Neural cell (in vitro differentiated cells): Measurements from ENCODE around the gene IL12B. TPM values are rescaled to one million over a fixed set of nuclear protein-coding genes. Genes with fewer than 3 reads are reported as not detected.

ENCODE experiments used
- H2AFZ ChIP-seq: fragments of 200-600, 300-800 bp; sonication (generic), shearing (Covaris generic); 2 replicates; pipeline ENCODE4 v1.6.0; 2014; ENCODE audit warnings: low read depth, mild to moderate bottlenecking, antibody characterized with exemption, low read length, moderate library complexity
- H3F3A ChIP-seq: fragments of 200-600 bp; shearing (Covaris generic); 2 replicates; pipeline ENCODE4 v1.6.1; 2016; ENCODE audit warnings: mild to moderate bottlenecking, moderate library complexity, mixed read lengths, antibody characterized with exemption, low read length; ENCODE audit not compliant: insufficient read depth, poor library complexity, severe bottlenecking
- H3K27ac ChIP-seq: fragments of 200-600, 300-800 bp; sonication (generic), shearing (Covaris generic); 2 replicates; pipeline ENCODE4 v1.5.1; 2014; ENCODE audit warnings: mild to moderate bottlenecking, low read length, moderate library complexity
- H3K27me3 ChIP-seq: fragments of 300-800, 200-600 bp; sonication (generic), shearing (Covaris generic); 2 replicates; pipeline ENCODE4 v1.6.0; 2014; ENCODE audit warnings: mild to moderate bottlenecking, low read depth, low read length, moderate library complexity; ENCODE audit not compliant: insufficient read depth
- H3K36me3 ChIP-seq: fragments of 300-800, 200-600 bp; sonication (generic), shearing (Covaris generic); 2 replicates; pipeline ENCODE4 v1.5.1; 2014; ENCODE audit warnings: mild to moderate bottlenecking, antibody characterized with exemption, low read length, moderate library complexity; ENCODE audit not compliant: insufficient read depth
- H3K4me2 ChIP-seq: fragments of 300-800, 200-600 bp; sonication (generic), shearing (Covaris generic); 2 replicates; pipeline ENCODE4 v1.6.0; 2014; ENCODE audit warnings: mild to moderate bottlenecking, low read length
- H3K4me3 ChIP-seq: fragments of 300-800, 200-600 bp; sonication (generic), shearing (Covaris generic); 2 replicates; pipeline ENCODE4 v1.5.1; 2014; ENCODE audit warnings: mild to moderate bottlenecking, low read length, moderate library complexity
- H3K79me2 ChIP-seq: fragments of 200-600 bp; shearing (Covaris generic); replicated peaks from 2 replicates; pipeline ENCODE4 v1.6.0; 2014; ENCODE audit warnings: mild to moderate bottlenecking, low read length, moderate library complexity; ENCODE audit not compliant: insufficient read depth
- H3K9ac ChIP-seq: fragments of 300-800, 200-600 bp; sonication (generic), shearing (Covaris generic); 2 replicates; pipeline ENCODE4 v1.6.1; 2016; ENCODE audit warnings: mild to moderate bottlenecking, low read length, mixed read lengths
- H3K9me2 ChIP-seq: fragments of 200-600 bp; shearing (Covaris generic); 2 replicates; pipeline ENCODE4 v1.6.1; 2016; ENCODE audit warnings: mild to moderate bottlenecking, low read length, mixed read lengths; ENCODE audit not compliant: insufficient read depth
- H3K9me3 ChIP-seq: fragments of 200-600, 300-800 bp; sonication (generic), shearing (Covaris generic); 2 replicates; pipeline ENCODE4 v1.6.1; 2016; ENCODE audit warnings: mild to moderate bottlenecking, mixed run types, low read length, moderate library complexity, mixed read lengths
- H4K20me1 ChIP-seq: fragments of 200-600 bp; shearing (Covaris generic); 2 replicates; pipeline ENCODE4 v1.6.1; 2016; ENCODE audit warnings: mild to moderate bottlenecking, mixed run types; ENCODE audit not compliant: insufficient read depth
- CTCF ChIP-seq: fragments of 450-650 bp; IDR thresholded peaks from 2 replicates; pipeline ENCODE4 v1.5.1; 2014; ENCODE audit warnings: antibody characterized with exemption, mild to moderate bottlenecking, moderate library complexity; ENCODE audit not compliant: poor library complexity, severe bottlenecking
- EP300 ChIP-seq: fragments of 450-650 bp; conservative IDR thresholded peaks from 2 replicates; pipeline ENCODE4 v1.6.1; 2014; ENCODE audit warnings: antibody characterized with exemption, mild to moderate bottlenecking, moderate library complexity; ENCODE audit not compliant: poor library complexity, severe bottlenecking
- EZH2 ChIP-seq: fragments of 200-600, 300-800 bp; shearing (Covaris generic), sonication (generic); IDR thresholded peaks from 2 replicates; pipeline ENCODE4 v1.6.1; 2014; ENCODE audit warnings: antibody characterized with exemption, low read length, borderline replicate concordance, mild to moderate bottlenecking; ENCODE audit not compliant: insufficient read depth, poor library complexity, severe bottlenecking
- MXI1 ChIP-seq: fragments of 450-650 bp; conservative IDR thresholded peaks from 2 replicates; pipeline ENCODE4 v1.6.1; 2014; ENCODE audit warnings: antibody characterized with exemption, mild to moderate bottlenecking; ENCODE audit not compliant: poor library complexity, severe bottlenecking
- POLR2AphosphoS5 ChIP-seq: IDR thresholded peaks from 2 replicates; pipeline ENCODE4 v1.6.1; 2012
- RAD21 ChIP-seq: fragments of 450-650 bp; conservative IDR thresholded peaks from 2 replicates; pipeline ENCODE4 v1.6.1; 2014; ENCODE audit warnings: antibody characterized with exemption, mild to moderate bottlenecking, moderate library complexity
- REST ChIP-seq: IDR thresholded peaks from 2 replicates; pipeline ENCODE4 v1.6.1; 2012; ENCODE audit warnings: borderline replicate concordance
- SMC3 ChIP-seq: fragments of 450-650 bp; conservative IDR thresholded peaks from 2 replicates; pipeline ENCODE4 v1.6.1; 2014; ENCODE audit warnings: antibody characterized with exemption, mild to moderate bottlenecking, moderate library complexity; ENCODE audit not compliant: poor library complexity
- TAF1 ChIP-seq: IDR thresholded peaks from 2 replicates; pipeline ENCODE4 v1.6.1; 2012; ENCODE audit warnings: low read depth
- polyA plus RNA-seq: library from polyadenylated mRNA; depleted of rRNA; stranded (reverse); fragments of >200 nt; gene quantifications from 2 replicates; pipeline ENCODE4 v1.2.3, GENCODE V29; 2014

IL12B gene
- polyA plus RNA-seq, 1 donor from 2014 or later: not detected

- Histone ChIP-seq H3K4me3 (no peak overlapping the region), H3K36me3 (no peaks in the 10 kb centered on the region), H3K27ac (no peak overlapping the region), H3K9ac (no peak overlapping the region), H2AFZ (no peak overlapping the region), H3K9me2 (no peaks in the 10 kb centered on the region), H3K9me3 (no peaks in the 10 kb centered on the region), H3K27me3 (no peaks in the 10 kb centered on the region), H3K79me2 (no peaks in the 10 kb centered on the region), H3K4me2 (no peak overlapping the region), H3F3A (no peaks in the 10 kb centered on the region), H4K20me1 (no peaks in the 10 kb centered on the region)
- TF ChIP-seq TAF1: no peak
- TF ChIP-seq MXI1: no peak
- TF ChIP-seq CTCF: no peak
- TF ChIP-seq EZH2: no peak
- TF ChIP-seq REST: no peak
- TF ChIP-seq EP300: no peak
- TF ChIP-seq SMC3: no peak
- TF ChIP-seq RAD21: no peak
- TF ChIP-seq POLR2AphosphoS5: no peak
Observed at GRCh38 chr5:159317849-159318248, 12.4 kb downstream of the IL12B start.

GRCh38 chr5:159316519-159317383 lies 13.5 kb downstream of the IL12B start:
- Histone ChIP-seq H3K27me3 (no peaks in the 10 kb centered on the region), H3K9me3 (no peaks in the 10 kb centered on the region), H2AFZ (no peak overlapping the region), H3K79me2 (no peaks in the 10 kb centered on the region), H3F3A (no peaks in the 10 kb centered on the region), H3K36me3 (no peaks in the 10 kb centered on the region), H3K4me3 (no peak overlapping the region), H3K27ac (no peak overlapping the region), H3K9ac (no peak overlapping the region), H3K9me2 (no peaks in the 10 kb centered on the region), H3K4me2 (no peak overlapping the region), H4K20me1 (no peaks in the 10 kb centered on the region)
- peak; percentile 60 for TF ChIP-seq SMC3
- TF ChIP-seq TAF1: no peak
- no peak for TF ChIP-seq EP300
- TF ChIP-seq REST: no peak
- TF ChIP-seq POLR2AphosphoS5: no peak
- no peak for TF ChIP-seq EZH2
- peak; percentile 57 for TF ChIP-seq CTCF
- TF ChIP-seq RAD21: peak; percentile 44
- TF ChIP-seq MXI1: no peak
